OCI-LY7 (cell line): ENCODE data around the gene ARAP3. TPM values are rescaled to one million over a fixed set of nuclear protein-coding genes. Genes with fewer than 3 reads are reported as not detected.
A peak's percentile ranks its signal among the peaks of the same experiment; 100 is the strongest.

Source experiments
- BruUV-seq: library from RNA; stranded (reverse); fragments of 400-500 nt; replicated peaks from 2 replicates; lab custom pipeline; 2021; lab: Mats Ljungman, UMichigan
- CTCF ChIA-PET: fragments of 300-600 bp; sonication (Branson Sonifier 250); formaldehyde crosslinking; loops from one replicate; lab custom pipeline; 2022; ENCODE audit warnings: antibody characterized with exemption; ENCODE audit not compliant: unreplicated experiment; lab: Charles Lee
- POLR2A ChIA-PET: fragments of 300-600 bp; sonication (Branson Sonifier 250); formaldehyde crosslinking; loops from one replicate; lab custom pipeline; 2022; ENCODE audit warnings: antibody characterized with exemption; lab: Charles Lee
- DNase-seq: peaks from one replicate; pipeline ENCODE4 v3.0.0-alpha.2; 2015; ENCODE audit warnings: low spot score
- H2AFZ ChIP-seq: fragments of 200-600 bp; sonication (generic), shearing (Covaris generic); 2 replicates; pipeline ENCODE4 v1.6.1; 2014; ENCODE audit warnings: mild to moderate bottlenecking, antibody characterized with exemption, low read length, moderate library complexity
- H3K27ac ChIP-seq: fragments of 200-600 bp; sonication (generic); 2 replicates; pipeline ENCODE4 v1.5.1; 2014; ENCODE audit warnings: mixed run types, low read depth, mild to moderate bottlenecking, moderate library complexity, low read length, inconsistent platforms; ENCODE audit not compliant: poor library complexity, severe bottlenecking
- H3K36me3 ChIP-seq: fragments of 200-600 bp; sonication (generic); 2 replicates; pipeline ENCODE4 v1.6.1; 2014; ENCODE audit warnings: mild to moderate bottlenecking, antibody characterized with exemption, low read length, moderate library complexity, mixed read lengths; ENCODE audit not compliant: insufficient read depth
- H3K4me1 ChIP-seq: fragments of 200-600 bp; sonication (generic); 2 replicates; pipeline ENCODE4 v1.5.1; 2014; ENCODE audit warnings: mild to moderate bottlenecking, low read length; ENCODE audit not compliant: insufficient read depth, poor library complexity, severe bottlenecking
- H3K4me2 ChIP-seq: fragments of 200-600 bp; sonication (generic); 2 replicates; pipeline ENCODE4 v1.6.1; 2014; ENCODE audit warnings: mild to moderate bottlenecking, low read length
- H3K4me3 ChIP-seq: fragments of 200-600 bp; sonication (generic); 2 replicates; pipeline ENCODE4 v1.5.1; 2014; ENCODE audit warnings: mild to moderate bottlenecking, low read depth, low read length; ENCODE audit not compliant: poor library complexity, severe bottlenecking
- H3K79me2 ChIP-seq: fragments of 200-600 bp; sonication (generic); 2 replicates; pipeline ENCODE4 v1.6.1; 2016; ENCODE audit warnings: low read depth, mild to moderate bottlenecking, low read length, moderate library complexity, mixed read lengths; ENCODE audit not compliant: insufficient read depth
- H3K9me2 ChIP-seq: fragments of 200-600 bp; sonication (generic); 2 replicates; pipeline ENCODE4 v1.6.1; 2016; ENCODE audit warnings: mild to moderate bottlenecking, low read length, mixed read lengths; ENCODE audit not compliant: insufficient read depth
- H3K9me3 ChIP-seq: fragments of 200-600 bp; sonication (generic); 2 replicates; pipeline ENCODE4 v1.6.1; 2014; ENCODE audit warnings: mild to moderate bottlenecking, mixed run types, low read length, mixed read lengths
- H4K20me1 ChIP-seq: fragments of 200-600 bp; sonication (generic); 2 replicates; pipeline ENCODE4 v1.6.1; 2014; ENCODE audit warnings: mild to moderate bottlenecking, antibody characterized with exemption, low read length, moderate library complexity, mixed read lengths; ENCODE audit not compliant: insufficient read depth
- EZH2phosphoT487 ChIP-seq: fragments of 200-600 bp; sonication (generic); IDR thresholded peaks from 2 replicates; pipeline ENCODE4 v1.6.1; 2018; ENCODE audit warnings: low read depth, borderline replicate concordance, mild to moderate bottlenecking, mixed run types, antibody characterized with exemption, low read length, moderate library complexity, mixed read lengths
- intact Hi-C: fragments of 100-400 bp; cut with micrococcal nuclease; formaldehyde crosslinking; loops from one replicate; pipeline ENCODE4 v1.10.0; 2022; ENCODE audit not compliant: unreplicated experiment
- total RNA-seq, 2 experiments: library from RNA; depleted of rRNA in 1 of 2; stranded (reverse); fragments of >200 nt in 1 of 2; shearing (Covaris generic) in 1 of 2; gene quantifications; 2 replicates each; pipeline ENCODE4 v1.2.3, GENCODE V29; 2014 to 2022
- TF ChIP-seq, protein P1 (sequence below): fragments of 200-600 bp; sonication (generic); conservative IDR thresholded peaks from 2 replicates; pipeline ENCODE4 v1.5.1; 2014; ENCODE audit warnings: mild to moderate bottlenecking, antibody characterized with exemption, low read length, moderate library complexity, mixed read lengths

The ARAP3 gene
- total RNA-seq, 2 experiments from 2014 or later, result not detected

GRCh38 chr5:141680751-141681201, 1.3 kb downstream of the ARAP3 start:
- no peak for DNase-seq
- no peaks in the 10 kb centered on the region for H3K36me3 ChIP-seq
- ChIA-PET CTCF (interaction anchor here (0.5 to 1.0 kb wide), 2 partner anchors 11 to 134 kb away, joined by 3 read pairs; no protein-coding TSS in a partner anchor), POLR2A (no interaction called here)
- TF ChIP-seq, protein P1, sequence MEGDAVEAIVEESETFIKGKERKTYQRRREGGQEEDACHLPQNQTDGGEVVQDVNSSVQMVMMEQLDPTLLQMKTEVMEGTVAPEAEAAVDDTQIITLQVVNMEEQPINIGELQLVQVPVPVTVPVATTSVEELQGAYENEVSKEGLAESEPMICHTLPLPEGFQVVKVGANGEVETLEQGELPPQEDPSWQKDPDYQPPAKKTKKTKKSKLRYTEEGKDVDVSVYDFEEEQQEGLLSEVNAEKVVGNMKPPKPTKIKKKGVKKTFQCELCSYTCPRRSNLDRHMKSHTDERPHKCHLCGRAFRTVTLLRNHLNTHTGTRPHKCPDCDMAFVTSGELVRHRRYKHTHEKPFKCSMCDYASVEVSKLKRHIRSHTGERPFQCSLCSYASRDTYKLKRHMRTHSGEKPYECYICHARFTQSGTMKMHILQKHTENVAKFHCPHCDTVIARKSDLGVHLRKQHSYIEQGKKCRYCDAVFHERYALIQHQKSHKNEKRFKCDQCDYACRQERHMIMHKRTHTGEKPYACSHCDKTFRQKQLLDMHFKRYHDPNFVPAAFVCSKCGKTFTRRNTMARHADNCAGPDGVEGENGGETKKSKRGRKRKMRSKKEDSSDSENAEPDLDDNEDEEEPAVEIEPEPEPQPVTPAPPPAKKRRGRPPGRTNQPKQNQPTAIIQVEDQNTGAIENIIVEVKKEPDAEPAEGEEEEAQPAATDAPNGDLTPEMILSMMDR, result no peak
- no peak for TF ChIP-seq EZH2phosphoT487
- no peak overlapping the region for H3K4me2 ChIP-seq
- no TSS peak for BruUV-seq
- H3K4me3 ChIP-seq, result no peak overlapping the region
- intact Hi-C loops, result no loop called here
- H3K79me2 ChIP-seq, result no peaks in the 10 kb centered on the region
- H4K20me1 ChIP-seq, result no peaks in the 10 kb centered on the region
- H3K9me3 ChIP-seq, result no peaks in the 10 kb centered on the region
- no peak overlapping the region for H3K27ac ChIP-seq
- no peak overlapping the region for H2AFZ ChIP-seq
- peaks cover 5% of the 10 kb centered on the region for H3K4me1 ChIP-seq
- no peaks in the 10 kb centered on the region for H3K9me2 ChIP-seq

DNA sequence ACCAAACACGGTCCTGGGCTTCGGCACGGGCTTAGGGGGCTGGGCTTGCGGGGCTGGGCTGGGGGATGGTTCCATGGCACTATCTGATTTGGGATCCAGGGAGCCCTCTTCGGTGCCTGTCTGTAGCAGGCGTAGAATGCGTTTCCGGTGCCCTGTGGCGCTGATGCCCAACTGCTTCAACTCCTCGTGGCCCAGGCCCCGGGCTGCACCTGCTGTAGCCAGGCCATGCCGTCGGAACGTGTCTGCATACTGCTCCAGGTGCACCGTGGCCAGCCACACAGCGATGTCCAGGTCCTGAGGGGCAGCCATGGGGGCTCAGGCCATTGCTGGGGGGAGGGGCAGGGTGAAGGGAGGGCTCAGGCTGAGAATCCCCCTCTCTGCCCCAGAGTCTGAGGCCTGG, 1.9 kb downstream of the ARAP3 start:
- CTCF ChIA-PET, result no interaction called here
- Histone ChIP-seq H3K9me2 (no peaks in the 10 kb centered on the region), H3K4me1 (peaks cover 5% of the 10 kb centered on the region), H3K4me3 (no peak overlapping the region), H2AFZ (no peak overlapping the region), H4K20me1 (no peaks in the 10 kb centered on the region), H3K36me3 (no peaks in the 10 kb centered on the region), H3K9me3 (no peaks in the 10 kb centered on the region), H3K4me2 (no peak overlapping the region), H3K79me2 (no peaks in the 10 kb centered on the region), H3K27ac (no peak overlapping the region)
- TF ChIP-seq EZH2phosphoT487, result no peak
- TF ChIP-seq, protein P1, result no peak
- intact Hi-C loops, result no loop called here
- no peak for DNase-seq
- POLR2A ChIA-PET, result no interaction called here
- BruUV-seq, result no TSS peak

GRCh38 chr5:141677415-141677814, 4.6 kb downstream of the ARAP3 start:
- no peak for TF ChIP-seq EZH2phosphoT487
- TF ChIP-seq, protein P1, result peak; percentile 66
- H3K9me2 ChIP-seq, result no peaks in the 10 kb centered on the region
- intact Hi-C loops, result no loop called here
- no peak overlapping the region for H3K27ac ChIP-seq
- no peaks in the 10 kb centered on the region for H3K79me2 ChIP-seq
- H3K4me3 ChIP-seq, result no peak overlapping the region
- ChIA-PET POLR2A (no interaction called here), CTCF (interaction anchor here (1.9 kb wide), 1 partner anchor 20 kb away, joined by 4 read pairs; no protein-coding TSS in a partner anchor)
- H4K20me1 ChIP-seq, result no peaks in the 10 kb centered on the region
- no peak overlapping the region for H3K4me2 ChIP-seq
- no peaks in the 10 kb centered on the region for H3K36me3 ChIP-seq
- no peaks in the 10 kb centered on the region for H3K9me3 ChIP-seq
- DNase-seq, result peak; percentile 39
- H3K4me1 ChIP-seq, result no peaks in the 10 kb centered on the region
- no TSS peak for BruUV-seq
- H2AFZ ChIP-seq, result no peak overlapping the region
